HG03108 (cell line): ENCODE data around the gene RINL.

Source experiments
- ATAC-seq: cut with Tn5 transposase; IDR thresholded peaks from one replicate; pipeline ENCODE4 v1.9.1; 2021; ENCODE audit warnings: moderate library complexity; ENCODE audit not compliant: unreplicated experiment

Gene RINL

GRCh38 chr19:38877781-38878574 lies at the start of gene RINL:
Gene RINL, minus strand, starts transcription at chr19:38878275. Its CDS starts 1,533 bp downstream, at chr19:38876742.
- peak; percentile 74 for ATAC-seq

- ATAC-seq: no peak
These were observed 46.3 kb upstream of the RINL start for GRCh38 chr19:38924388-38924787.

- ATAC-seq: no peak
These were observed 44.4 kb upstream of the RINL start for GRCh38 chr19:38922482-38922881.

- ATAC-seq: no peak
These were observed 43.6 kb upstream of the RINL start for GRCh38 chr19:38921420-38922274.

- no peak for ATAC-seq
These were observed 42.7 kb upstream of the RINL start for GRCh38 chr19:38920602-38921419.

- no peak for ATAC-seq
These were observed 41.9 kb upstream of the RINL start for GRCh38 chr19:38919837-38920601.

GRCh38 chr19:38918526-38918925 lies 40.5 kb upstream of the RINL start:
- ATAC-seq: no peak

- no peak for ATAC-seq
These were observed 39.9 kb upstream of the RINL start for GRCh38 chr19:38917921-38918491.

GRCh38 chr19:38917516-38917915 lies 39.4 kb upstream of the RINL start:
- no peak for ATAC-seq

- ATAC-seq: no peak
These were observed 37.5 kb upstream of the RINL start for GRCh38 chr19:38915329-38916321.

GRCh38 chr19:38913958-38914357 lies 35.9 kb upstream of the RINL start:
- no peak for ATAC-seq

- ATAC-seq: no peak
These were observed 34.8 kb upstream of the RINL start for GRCh38 chr19:38912600-38913514.

GRCh38 chr19:38911388-38912001 lies 33.4 kb upstream of the RINL start:
- ATAC-seq: no peak

GRCh38 chr19:38910488-38910887 lies 32.4 kb upstream of the RINL start:
- ATAC-seq: no peak

- no peak for ATAC-seq
These were observed 30.8 kb upstream of the RINL start for GRCh38 chr19:38908911-38909310.

GRCh38 chr19:38907670-38908069 lies 29.6 kb upstream of the RINL start:
- no peak for ATAC-seq

GRCh38 chr19:38907227-38907626 lies 29.2 kb upstream of the RINL start:
- no peak for ATAC-seq
